Measurements from ENCODE around the gene POLR1C.
"Not testable (repeated sequence)": the region's sequence is repeated elsewhere in the genome, so short reads cannot be mapped to it uniquely, and the experiment has no call there.

POLR1C gene

GRCh38 chr6:43493833-43494232 lies 23.1 kb upstream of the POLR1C start:
- no peak for DNase-seq

DNA sequence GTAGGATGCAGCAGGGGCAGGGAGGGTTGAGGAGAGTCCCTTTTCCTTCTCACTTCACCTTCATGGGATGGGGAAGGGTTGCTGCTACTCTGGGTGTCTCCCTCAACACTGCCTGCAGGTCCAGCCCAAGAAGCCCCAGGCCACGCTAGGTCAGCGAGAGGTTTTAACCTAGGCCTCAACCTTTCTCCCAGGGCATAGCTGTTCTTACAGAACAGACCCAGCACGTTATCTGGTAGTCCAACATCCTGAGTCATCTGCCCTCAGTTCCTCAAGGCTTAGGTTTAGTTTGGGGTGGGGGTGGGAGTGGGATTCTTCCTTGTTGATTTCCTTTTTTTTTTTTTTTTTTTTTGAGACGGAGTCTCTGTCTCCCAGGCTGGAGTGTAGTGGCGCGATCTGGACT lies 22.6 kb upstream of the POLR1C start:
- DNase-seq: no peak

DNA sequence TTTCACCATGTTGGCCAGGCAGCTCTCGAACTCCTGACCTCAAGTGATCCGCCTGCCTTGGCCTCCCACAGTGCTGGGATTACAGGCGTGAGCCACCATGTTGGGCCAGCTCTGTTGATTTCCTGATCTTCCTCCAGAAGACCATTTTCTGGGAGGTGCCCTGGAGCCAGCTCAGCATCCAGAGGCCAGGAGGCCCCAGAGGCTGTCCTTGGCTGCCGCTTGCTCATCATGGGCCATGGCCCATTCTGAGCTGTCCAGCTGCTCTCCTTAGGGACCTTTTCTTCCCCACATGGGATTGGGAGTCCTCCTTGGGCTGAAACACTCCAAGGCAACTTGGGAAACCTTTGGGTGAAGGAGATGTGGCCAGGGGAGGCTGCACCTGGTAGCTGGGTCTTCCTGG lies 22.1 kb upstream of the POLR1C start:
- no peak for DNase-seq

DNA sequence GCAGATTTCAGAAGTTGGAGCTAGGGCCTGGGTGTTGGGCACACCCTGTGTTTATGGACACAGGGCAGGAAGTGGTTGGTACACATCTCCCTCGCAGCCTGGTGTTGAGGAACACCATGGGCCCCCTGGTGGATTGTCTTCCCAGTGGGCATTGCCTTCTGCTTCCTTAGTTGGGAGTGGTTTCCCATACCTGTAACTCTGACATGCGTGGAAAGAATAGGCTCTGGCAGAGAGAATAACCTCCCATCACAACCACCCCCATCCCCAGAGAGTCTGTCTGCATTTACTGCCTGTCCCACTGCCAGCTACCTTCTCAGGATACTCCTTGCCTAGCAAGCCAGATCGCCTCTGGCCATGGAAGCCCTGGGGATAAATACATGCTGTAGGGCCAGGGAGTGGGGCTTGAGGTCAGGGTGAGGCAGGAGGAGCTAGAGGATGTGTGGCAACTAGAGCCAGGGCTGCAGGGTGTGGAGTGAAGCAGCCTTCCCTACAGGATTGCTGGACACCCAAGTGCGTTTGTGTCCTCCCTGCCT lies 21.4 kb upstream of the POLR1C start:
- DNase-seq: peak; percentile 46

GRCh38 chr6:43496370-43497128 lies 20.3 kb upstream of the POLR1C start:
- DNase-seq: no peak

DNA sequence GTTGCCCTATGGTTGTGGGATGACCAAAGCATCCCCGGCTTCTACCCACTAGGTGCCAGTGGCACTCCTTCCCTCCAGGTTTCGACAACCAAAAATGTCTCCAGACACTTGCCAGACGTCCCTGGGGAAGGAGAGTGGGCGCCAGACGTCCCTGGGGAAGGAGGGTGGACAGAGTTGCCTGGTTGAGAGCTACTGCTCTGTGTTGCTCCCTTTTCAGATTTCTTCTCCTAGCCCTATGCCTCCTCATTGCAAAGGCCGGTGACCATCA lies 19.8 kb upstream of the POLR1C start:
- DNase-seq: no peak

DNA sequence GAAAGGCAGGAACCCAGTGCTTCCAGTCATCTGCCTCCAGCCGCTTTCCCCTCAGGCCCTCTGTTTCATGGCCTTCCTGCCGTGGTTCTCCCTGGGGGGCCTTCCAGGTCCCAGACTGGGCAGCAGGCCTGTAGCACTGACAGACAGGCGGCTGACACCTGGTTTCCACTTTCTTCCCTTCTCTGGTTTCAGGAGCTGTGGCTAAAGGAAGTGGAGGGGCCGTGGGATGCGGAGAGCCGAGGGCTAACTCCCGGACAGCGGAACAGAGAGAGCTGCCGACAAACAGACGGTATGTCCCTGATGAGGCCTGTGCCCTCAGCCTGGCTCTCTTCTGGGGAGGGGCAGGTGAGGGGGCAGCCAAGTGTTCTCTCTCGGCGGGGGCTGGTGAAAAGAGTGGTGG lies 19.2 kb upstream of the POLR1C start:
- no peak for DNase-seq

- not testable (repeated sequence) for DNase-seq
Observed at GRCh38 chr6:43498291-43498690, 18.6 kb upstream of the POLR1C start.

DNA sequence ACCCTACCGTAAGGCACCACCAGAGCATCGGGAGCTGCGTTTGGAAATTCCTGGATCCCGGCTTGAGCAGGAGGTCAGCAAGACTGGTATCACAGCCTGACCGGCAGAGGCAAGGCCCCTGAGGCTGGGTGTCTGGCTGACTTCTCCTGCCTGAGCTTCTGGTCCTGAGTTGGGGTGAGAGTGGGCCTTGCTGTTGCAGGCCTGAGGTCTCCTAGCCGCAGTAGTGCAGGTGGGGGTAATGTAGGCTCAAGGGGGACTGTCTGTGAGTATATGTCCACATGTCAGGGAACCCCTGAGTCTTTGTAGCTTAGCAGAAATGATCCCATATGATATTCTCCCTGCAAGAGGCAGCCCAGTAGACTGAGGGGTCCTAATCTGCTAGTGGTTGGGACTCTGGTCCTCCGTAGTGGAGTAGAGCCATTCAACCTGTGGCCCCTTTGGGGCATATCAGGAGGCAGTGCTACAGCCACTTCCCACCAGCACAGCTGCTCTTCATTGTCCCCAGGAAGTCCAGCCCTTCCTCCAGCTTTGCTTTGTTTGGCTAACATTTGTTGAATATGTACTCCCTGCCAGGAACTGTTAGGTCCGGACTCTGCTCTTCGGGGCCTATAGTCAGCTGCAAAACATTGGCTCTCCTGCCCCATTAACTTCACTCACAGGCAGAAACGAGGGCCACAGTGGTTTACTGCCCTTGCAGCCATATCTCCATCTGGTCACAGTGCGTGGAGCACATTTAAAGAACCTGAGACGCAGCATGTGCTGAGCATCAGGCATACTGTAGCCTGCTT lies 17.7 kb upstream of the POLR1C start:
- DNase-seq: no peak

DNA sequence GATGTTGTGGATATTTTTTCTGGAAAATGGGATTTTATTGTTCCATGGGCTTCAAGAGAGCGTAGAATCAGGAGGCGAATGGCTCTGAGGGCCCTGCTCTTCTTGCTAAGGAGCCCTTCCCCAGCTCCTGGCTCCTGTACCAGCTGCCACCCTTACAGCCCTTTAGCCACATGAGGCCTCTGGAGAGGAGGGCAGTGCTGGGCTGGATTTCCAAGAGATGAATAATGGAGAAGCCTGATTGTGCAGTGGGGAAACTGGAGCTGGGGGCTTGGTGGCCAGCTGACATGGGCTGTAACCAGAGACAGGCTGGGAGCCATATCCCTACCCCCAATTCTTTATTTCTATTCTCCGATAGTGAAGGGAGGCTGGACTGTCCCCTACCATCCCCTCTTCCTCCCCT lies 16.0 kb upstream of the POLR1C start:
- DNase-seq: no peak

DNA sequence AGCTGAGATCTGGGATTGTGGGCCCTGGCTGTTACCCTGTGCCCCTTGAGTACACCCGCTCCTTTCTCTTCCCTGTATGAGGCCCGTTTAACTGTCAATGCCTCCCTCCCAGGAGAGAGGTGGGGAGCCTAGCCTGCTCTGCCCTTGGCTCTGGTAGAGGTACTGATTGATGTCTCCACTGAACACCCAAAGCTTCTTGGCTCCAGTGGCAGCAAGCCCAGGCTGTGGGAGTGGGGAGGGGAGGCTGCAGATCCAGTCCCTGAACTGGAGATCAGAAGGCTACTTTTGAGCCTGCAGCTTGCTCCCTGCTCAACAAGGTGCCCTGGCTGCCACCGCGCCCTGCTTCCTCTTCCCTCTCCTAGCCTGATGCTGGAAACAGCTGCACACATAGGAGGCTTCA lies 14.2 kb upstream of the POLR1C start:
- DNase-seq: no peak

GRCh38 chr6:43503443-43503842 lies 13.4 kb upstream of the POLR1C start:
- no peak for DNase-seq

GRCh38 chr6:43504756-43505593 lies 11.9 kb upstream of the POLR1C start:
- DNase-seq: no peak

- no peak for DNase-seq
Observed at GRCh38 chr6:43505718-43506117, 11.2 kb upstream of the POLR1C start.

- DNase-seq: no peak
Observed at GRCh38 chr6:43506171-43506570, 10.7 kb upstream of the POLR1C start.

GRCh38 chr6:43506667-43507471 lies 10.0 kb upstream of the POLR1C start:
- DNase-seq: peak; percentile 92

- no peak for DNase-seq
Observed at GRCh38 chr6:43508481-43509141, 8.3 kb upstream of the POLR1C start.

DNA sequence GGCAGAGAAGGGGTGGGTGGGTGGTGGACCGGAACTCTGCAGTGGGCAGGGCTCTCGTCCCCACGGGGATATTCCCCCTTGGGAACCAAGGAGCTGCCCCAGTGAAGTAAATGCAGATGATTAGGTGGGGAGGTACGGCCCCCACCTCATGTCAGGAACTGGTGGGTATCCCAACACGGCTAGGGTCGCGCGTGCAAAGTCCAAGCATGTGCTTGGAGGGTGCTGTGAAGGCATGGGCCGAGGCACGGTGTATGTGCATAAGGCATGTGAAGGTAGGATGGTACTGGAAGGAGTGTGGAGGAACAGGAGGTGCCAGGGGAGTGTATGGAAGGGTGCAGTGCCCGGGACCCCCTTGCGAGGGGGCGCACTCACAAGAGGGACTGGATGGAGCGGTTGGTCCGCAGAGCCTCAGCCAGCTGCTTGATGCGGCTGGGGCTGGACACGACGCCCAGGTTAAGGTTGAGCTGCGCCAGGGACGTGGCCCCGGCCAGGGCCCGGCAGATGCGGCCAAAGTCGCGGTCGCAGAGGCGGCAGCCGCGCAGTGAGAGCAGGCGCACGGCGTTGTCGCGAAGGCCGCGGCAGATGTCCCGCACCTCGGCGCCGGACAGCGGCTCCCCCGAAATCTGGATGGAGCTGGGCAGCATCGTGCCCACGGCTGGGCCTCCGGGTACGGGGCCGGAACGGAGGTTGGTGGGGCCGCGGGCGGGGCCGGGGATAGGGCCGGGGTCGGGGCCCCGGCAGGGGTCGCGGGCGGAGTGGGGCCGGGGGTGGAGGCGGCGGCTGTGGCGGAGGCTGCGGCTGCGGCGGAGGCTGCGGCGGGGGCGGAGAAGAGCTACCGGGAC lies 7.5 kb upstream of the POLR1C start:
- DNase-seq: no peak

DNA sequence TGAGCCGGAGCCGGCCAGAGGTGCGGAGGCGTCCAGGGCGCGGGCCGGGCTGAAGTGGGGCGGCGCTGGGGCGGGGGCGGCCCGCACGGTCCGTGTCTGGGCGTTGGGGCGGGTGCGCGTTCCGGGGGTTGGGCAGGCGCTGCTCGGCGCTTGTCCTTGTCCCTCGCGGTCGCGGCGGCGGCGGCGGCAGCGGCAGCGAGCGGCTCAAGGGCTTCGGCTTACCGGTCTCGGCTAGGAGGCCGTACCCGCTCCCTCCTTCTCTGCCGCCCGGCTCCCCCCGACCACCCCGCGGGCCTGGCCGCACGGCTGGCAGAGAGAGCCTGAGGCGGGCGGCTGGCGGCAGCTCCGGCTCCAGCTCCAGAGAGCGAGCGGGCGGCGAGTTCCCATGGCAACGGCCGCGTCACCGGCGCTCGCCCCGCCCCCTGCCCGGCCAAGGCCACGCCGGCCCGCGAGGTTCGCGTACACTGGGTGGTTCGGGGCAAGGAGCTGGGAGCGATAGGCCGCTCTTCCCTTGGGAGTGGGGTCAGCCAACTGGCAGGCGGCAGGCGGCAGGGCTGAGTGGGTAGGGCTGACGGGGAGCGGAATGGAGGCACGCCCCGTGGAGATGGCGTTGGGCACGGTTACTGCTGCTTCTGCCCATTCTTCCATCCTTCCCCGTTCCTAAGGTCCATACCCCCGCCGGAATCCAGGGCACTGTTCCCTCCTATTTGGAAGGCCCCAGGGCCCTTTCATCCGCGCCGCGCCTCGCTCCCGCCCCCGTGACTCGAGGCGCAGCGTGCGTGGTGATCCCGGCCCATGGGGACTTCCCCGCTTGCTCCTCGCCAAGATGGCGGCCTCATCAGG lies 6.7 kb upstream of the POLR1C start, which contains the start of gene LRRC73:
TSS of gene LRRC73 (minus strand) at position 363 of the 843 bp plus-strand sequence. CDS start 561 bp downstream, outside the sequence.
- DNase-seq: peak; percentile 86

GRCh38 chr6:43510827-43511163 lies 6.1 kb upstream of the POLR1C start:
- DNase-seq: no peak
